HepG2 (cell line): ENCODE data around the gene TSEN54. TPM values are rescaled to one million over a fixed set of nuclear protein-coding genes. Genes with fewer than 3 reads are reported as not detected.
A peak's percentile ranks its signal among the peaks of the same experiment; 100 is the strongest.

Experiments used
- ATAC-seq: fragments of 200-7000 bp; cut with Tn5 transposase; 3 replicates; pipeline ENCODE4 v1.9.1; 2020; ENCODE audit warnings: mild to moderate bottlenecking, moderate library complexity
- BruUV-seq: library from RNA; stranded (reverse); fragments of 400-500 nt; replicated peaks from 2 replicates; lab custom pipeline; 2021; lab: Mats Ljungman, UMichigan
- CTCF ChIA-PET: fragments of 300-600 bp; formaldehyde crosslinking; extraction: SDS; loops from one replicate; lab custom pipeline; 2021; ENCODE audit warnings: low total read pairs, inconsistent platforms, low intra/inter-chr PET ratio; lab: Yijun Ruan, JAX
- POLR2A ChIA-PET: fragments of 350-600 bp; sonication (Branson Sonifier 250); formaldehyde crosslinking; loops from one replicate; lab custom pipeline; 2020; ENCODE audit warnings: antibody characterized with exemption, inconsistent platforms; lab: Yijun Ruan, JAX
- DNase-seq: peaks from one replicate; pipeline ENCODE4 v3.0.0-alpha.2; 2015; ENCODE audit warnings: low spot score
- FAIRE-seq: peaks from 3 replicates; lab custom pipeline; 2011; peaks lifted over from hg19 to GRCh38; lab: Jason Lieb, UNC
- H2AFZ ChIP-seq: one replicate; pipeline ENCODE4 v1.6.1; 2011; ENCODE audit warnings: low read length, inconsistent platforms
- H3K27ac ChIP-seq: fragments of 300-600 bp; 3 replicates; pipeline ENCODE4 v1.8.0; 2011; ENCODE audit warnings: mixed run types, mild to moderate bottlenecking, mixed read lengths, low read length, inconsistent platforms; ENCODE audit not compliant: insufficient read depth; ENCODE audit errors: extremely low read length
- H3K27me3 ChIP-seq, 2 experiments: fragments of 200-600 bp in 1 of 2; 2 replicates in 1 of 2; 3 replicates in 1 of 2; pipeline versions ENCODE4 v1.6.0 to v1.8.0; 2011; ENCODE audit warnings: low read length in 2 of 2, mild to moderate bottlenecking in 2 of 2, moderate library complexity in 2 of 2, inconsistent platforms in 1 of 2; ENCODE audit not compliant: insufficient read depth in 2 of 2, control insufficient read depth in 1 of 2
- H3K36me3 ChIP-seq, 2 experiments: fragments of 200-600 bp in 1 of 2; replicated peaks in 1 of 2; 2 replicates in 1 of 2; 3 replicates in 1 of 2; pipeline versions ENCODE4 v1.5.1 to v1.8.0; 2011; ENCODE audit warnings: low read length in 2 of 2, inconsistent platforms in 1 of 2; ENCODE audit not compliant: insufficient read depth in 2 of 2, control insufficient read depth in 1 of 2
- H3K4me1 ChIP-seq: 2 replicates; pipeline ENCODE4 v1.5.1; 2012; ENCODE audit warnings: low read length, inconsistent platforms; ENCODE audit not compliant: insufficient read depth
- H3K4me2 ChIP-seq: 2 replicates; pipeline ENCODE4 v1.6.0; 2011; ENCODE audit warnings: low read depth, low read length, inconsistent platforms
- H3K4me3 ChIP-seq, 3 experiments: fragments of 200-600 bp in 1 of 3; sonication (generic), shearing (Covaris generic) in 1 of 3; replicated peaks in 1 of 3; 2 replicates each; pipeline ENCODE4 v1.5.1; 2011 to 2016; ENCODE audit warnings: low read length in 3 of 3, inconsistent platforms in 2 of 3, low read depth in 2 of 3, mild to moderate bottlenecking in 2 of 3, control low read depth in 1 of 3, mixed read lengths in 1 of 3; ENCODE audit not compliant: insufficient read depth in 1 of 3
- H3K79me2 ChIP-seq: one replicate; pipeline ENCODE4 v1.6.1; 2011; ENCODE audit warnings: low read length, inconsistent platforms; ENCODE audit not compliant: insufficient read depth
- H3K9ac ChIP-seq: 2 replicates; pipeline ENCODE4 v1.6.0; 2011; ENCODE audit warnings: mild to moderate bottlenecking, low read depth, low read length, inconsistent platforms; ENCODE audit not compliant: insufficient read depth
- H3K9me3 ChIP-seq: 2 replicates; pipeline ENCODE4 v1.5.1; 2012; ENCODE audit warnings: mild to moderate bottlenecking, low read length
- H4K20me1 ChIP-seq: 2 replicates; pipeline ENCODE4 v1.6.0; 2011; ENCODE audit warnings: inconsistent platforms, mild to moderate bottlenecking, low read length, moderate library complexity; ENCODE audit not compliant: insufficient read depth
- AGO2 ChIP-seq: fragments of 200-400 bp; formaldehyde crosslinking; optimal IDR thresholded peaks from 2 replicates; pipeline ENCODE3; 2017; ENCODE audit warnings: mild to moderate bottlenecking, low read depth, low read length, moderate library complexity
- HDAC1 ChIP-seq: sonication (generic); formaldehyde crosslinking; IDR thresholded peaks from 2 replicates; pipeline ENCODE4 v1.5.1; 2020; ENCODE audit warnings: mild to moderate bottlenecking, missing genetic modification reagents
- HINFP ChIP-seq: sonication (generic); formaldehyde crosslinking; IDR thresholded peaks from 2 replicates; pipeline ENCODE4 v1.4.0; 2020; ENCODE audit warnings: low read depth, mild to moderate bottlenecking, missing genetic modification reagents
- HNF4A ChIP-seq: sonication (generic); formaldehyde crosslinking; IDR thresholded peaks from 2 replicates; pipeline ENCODE4 v1.4.0; 2020; ENCODE audit warnings: missing genetic modification reagents
- HNF4G ChIP-seq, 2 experiments: sonication (generic) in 1 of 2; formaldehyde crosslinking in 1 of 2; IDR thresholded peaks; 2 replicates each; pipeline versions ENCODE4 v1.4.0 to v1.6.1; 2011 to 2020; ENCODE audit warnings: borderline replicate concordance in 2 of 2, low read depth in 2 of 2, mild to moderate bottlenecking in 2 of 2, low read length in 1 of 2, missing genetic modification reagents in 1 of 2, moderate library complexity in 1 of 2
- MTA3 ChIP-seq: sonication (generic); formaldehyde crosslinking; IDR thresholded peaks from 2 replicates; pipeline ENCODE4 v1.4.0; 2020; ENCODE audit warnings: missing genetic modification reagents
- NONO ChIP-seq, 2 experiments: fragments of 450-650 bp in 1 of 2; sonication (generic) in 1 of 2; formaldehyde crosslinking in 1 of 2; IDR thresholded peaks in 1 of 2; conservative IDR thresholded peaks in 1 of 2; 2 replicates each; pipeline versions ENCODE4 v1.6.1 to v1.8.0; 2017 to 2022; ENCODE audit warnings: mild to moderate bottlenecking in 1 of 2, missing genetic modification reagents in 1 of 2, moderate library complexity in 1 of 2
- PBX3 ChIP-seq: sonication (generic); formaldehyde crosslinking; IDR thresholded peaks from 2 replicates; pipeline ENCODE4 v1.8.1; 2023; ENCODE audit warnings: missing genetic modification reagents, inconsistent platforms, borderline replicate concordance
- RBFOX2 ChIP-seq: fragments of 200-400 bp; formaldehyde crosslinking; IDR thresholded peaks from 2 replicates; pipeline ENCODE4 v1.6.1; 2017; ENCODE audit warnings: low read depth, mild to moderate bottlenecking, low read length
- SAP130 ChIP-seq: IDR thresholded peaks from 2 replicates; pipeline ENCODE4 v1.6.1; 2016; ENCODE audit warnings: low read depth
- SOX6 ChIP-seq, 2 experiments: fragments of 450-650 bp in 1 of 2; sonication (generic) in 1 of 2; formaldehyde crosslinking in 1 of 2; IDR thresholded peaks; 2 replicates each; pipeline versions ENCODE4 v1.4.0 to v1.6.1; 2017 to 2020; ENCODE audit warnings: antibody characterized with exemption in 1 of 2, mild to moderate bottlenecking in 1 of 2, missing genetic modification reagents in 1 of 2
- ZNF292 ChIP-seq: sonication (generic); formaldehyde crosslinking; IDR thresholded peaks from 2 replicates; pipeline ENCODE4 v1.8.1; 2022; ENCODE audit warnings: mild to moderate bottlenecking, low read depth, missing genetic modification reagents, borderline replicate concordance
- ZNF768 ChIP-seq: sonication (generic); formaldehyde crosslinking; IDR thresholded peaks from 2 replicates; pipeline ENCODE4 v1.4.0; 2020; ENCODE audit warnings: missing genetic modification reagents
- WGBS: methylation state at CpG from one replicate; pipeline ENCODE4 v1.1.6; 2017; ENCODE audit warnings: low lambda C conversion rate; 5-methylcytosine and 5-hydroxymethylcytosine counted together
- in situ Hi-C: cut with HindIII; loops from 2 replicates; pipeline ENCODE4 v1.10.0; 2017; ENCODE audit warnings: low pct_unique_long_range_greater_than_20kb; ENCODE audit not compliant: extremely low pct_ligation_motif_present
- intact Hi-C: fragments of 100-400 bp; cut with micrococcal nuclease; formaldehyde crosslinking; loops from one replicate; pipeline ENCODE4 v1.10.0; 2022; ENCODE audit not compliant: unreplicated experiment
- polyA plus RNA-seq, 8 experiments: library from polyadenylated mRNA; depleted of rRNA in 3 of 8; stranded (reverse) in 7 of 8; unstranded in 1 of 8; fragments of >200 nt; fragmentation: Illumina TruSeq in 4 of 8; extraction: Trizol in 4 of 8; gene quantifications; 2 replicates each; pipeline versions ENCODE4 v1.2.1 to v1.2.3, GENCODE V29; 2011 to 2016; ENCODE audit warnings: low read depth in 4 of 8, missing spikeins in 1 of 8, mixed read lengths in 1 of 8; ENCODE audit not compliant: insufficient read depth in 1 of 8
- total RNA-seq, 5 experiments: library from RNA; depleted of rRNA; stranded (reverse); fragments of >200 nt; fragmentation: Illumina TruSeq; extraction: Trizol; gene quantifications; 2 replicates each; pipeline ENCODE4 v1.2.3, GENCODE V29; 2016; ENCODE audit warnings: low read depth in 1 of 5

Gene TSEN54
- total and polyA plus RNA-seq, 2 of the 13 experiments (the other 11 are each of a cell fraction or from before 2014, with no cell fraction given) = 62.9 to 63.3 TPM

- TF ChIP-seq HNF4A (CRISPR knock-in tag) = peak; percentile 45
Measured at GRCh38 chr17:75561927-75562603, 45.7 kb downstream of the TSEN54 start (continued).

GRCh38 chr17:75563063-75563758 lies 46.9 kb downstream of the TSEN54 start:
- no peaks in the 10 kb centered on the region for H3K9me3 ChIP-seq
- FAIRE-seq = no peak
- no peak overlapping the region for H3K9ac ChIP-seq
- WGBS = 98% methylated on average over 19 of the region's 28 CpGs
- ChIA-PET POLR2A (no interaction called here), CTCF (no interaction called here)
- peaks cover 3% of the 10 kb centered on the region for H3K79me2 ChIP-seq
- no peak overlapping the region for H3K4me2 ChIP-seq
- TF ChIP-seq SAP130 (CRISPR knock-in tag) (no peak), ZNF292 (CRISPR knock-in tag) (no peak), PBX3 (CRISPR knock-in tag) (no peak), HNF4G (IDR thresholded peaks at IDR 0.05; ENCODE audit: borderline replicate concordance, low read depth, low read length) (no peak), HNF4G (CRISPR knock-in tag; IDR thresholded peaks at IDR 0.05; ENCODE audit: borderline replicate concordance, low read depth) (no peak), NONO (IDR thresholded peaks at IDR 0.05) (no peak), NONO (CRISPR knock-in tag; conservative IDR thresholded peaks at IDR 0.05) (no peak), RBFOX2 (peak; percentile 32; the same call in 1 of the 2 replicates), MTA3 (CRISPR knock-in tag) (no peak), HDAC1 (no peak), ZNF768 (CRISPR knock-in tag) (peak; percentile 89), SOX6 (IDR thresholded peaks at IDR 0.05) (no peak), SOX6 (CRISPR knock-in tag; IDR thresholded peaks at IDR 0.05) (no peak), AGO2 (peak; percentile 65), HINFP (no peak)
- H3K4me3 ChIP-seq = no peak overlapping the region
- DNase-seq = no peak
- H3K4me1 ChIP-seq = peaks cover 40% of the 10 kb centered on the region
- in situ Hi-C loops (no loop called here), intact Hi-C loops (no loop called here)
- no peaks in the 10 kb centered on the region for H4K20me1 ChIP-seq
- no peak overlapping the region for H3K27ac ChIP-seq
- no peak for ATAC-seq
- H3K27me3 ChIP-seq = no peaks in the 10 kb centered on the region
- BruUV-seq = no TSS peak
- H2AFZ ChIP-seq = no peak overlapping the region
- H3K36me3 ChIP-seq = peaks cover 32 to 47% of the 10 kb centered on the region in 2 experiments
